IMR-90 (cell line): ENCODE results near the gene SVOPL. TPM values are rescaled to one million over a fixed set of nuclear protein-coding genes. Genes with fewer than 3 reads are reported as not detected.

Experiments used
- ATAC-seq: fragments of 200-7000 bp; cut with Tn5 transposase; 2 replicates; pipeline ENCODE4 v1.9.1; 2020; ENCODE audit warnings: low read depth, mild to moderate bottlenecking, moderate library complexity
- BruUV-seq: library from RNA; stranded (reverse); fragments of 400-500 nt; replicated peaks from 2 replicates; lab custom pipeline; 2021; lab: Mats Ljungman, UMichigan
- CTCF ChIA-PET: fragments of 300-600 bp; formaldehyde crosslinking; extraction: SDS; loops from one replicate; lab custom pipeline; 2021; ENCODE audit warnings: antibody characterized with exemption; lab: Yijun Ruan, JAX
- POLR2A ChIA-PET: fragments of 300-600 bp; sonication (Branson Sonifier 250); formaldehyde crosslinking; loops from one replicate; lab custom pipeline; 2022; ENCODE audit warnings: antibody characterized with exemption; ENCODE audit not compliant: unreplicated experiment; lab: Charles Lee
- DNase-seq: peaks from one replicate; pipeline ENCODE4 v3.0.0; 2013
- H2AFZ ChIP-seq: replicated peaks from 2 replicates; pipeline ENCODE3; 2013; ENCODE audit warnings: low read length, mild to moderate bottlenecking; ENCODE audit not compliant: poor library complexity
- H2AK5ac ChIP-seq: 2 replicates; pipeline ENCODE4 v1.6.1; 2013; ENCODE audit warnings: low read depth, low read length, inconsistent platforms
- H2AK9ac ChIP-seq: replicated peaks from 2 replicates; pipeline ENCODE3; 2013; ENCODE audit warnings: mild to moderate bottlenecking, low read depth, low read length, moderate library complexity; ENCODE audit not compliant: poor library complexity
- H2BK120ac ChIP-seq: 2 replicates; pipeline ENCODE4 v1.6.1; 2013; ENCODE audit warnings: low read depth, low read length, inconsistent platforms
- H2BK15ac ChIP-seq: 3 replicates; pipeline ENCODE4 v1.6.1; 2013; ENCODE audit warnings: low read depth, low read length, inconsistent platforms
- H2BK20ac ChIP-seq: 2 replicates; pipeline ENCODE4 v1.6.1; 2013; ENCODE audit warnings: low read depth, mild to moderate bottlenecking, inconsistent platforms, low read length, moderate library complexity
- H2BK5ac ChIP-seq: 2 replicates; pipeline ENCODE4 v1.6.1; 2013; ENCODE audit warnings: mild to moderate bottlenecking, low read depth, low read length, inconsistent platforms; ENCODE audit not compliant: poor library complexity, severe bottlenecking
- H3K14ac ChIP-seq: replicated peaks from 2 replicates; pipeline ENCODE4 v1.6.1; 2013; ENCODE audit warnings: low read depth, low read length, inconsistent platforms
- H3K18ac ChIP-seq: 2 replicates; pipeline ENCODE4 v1.6.1; 2013; ENCODE audit warnings: low read depth, low read length, control low read depth
- H3K23ac ChIP-seq: 2 replicates; pipeline ENCODE4 v1.6.1; 2013; ENCODE audit warnings: low read depth, low read length, inconsistent platforms
- H3K27ac ChIP-seq: 2 replicates; pipeline ENCODE4 v1.5.1; 2013; ENCODE audit warnings: mild to moderate bottlenecking, control low read depth, low read length; ENCODE audit not compliant: insufficient read depth
- H3K27me3 ChIP-seq: 2 replicates; pipeline ENCODE4 v1.6.1; 2013; ENCODE audit warnings: low read length; ENCODE audit not compliant: control insufficient read depth, insufficient read depth
- H3K36me3 ChIP-seq: 2 replicates; pipeline ENCODE4 v1.6.1; 2013; ENCODE audit warnings: low read length, mixed read lengths; ENCODE audit not compliant: control insufficient read depth, insufficient read depth
- H3K4ac ChIP-seq: 2 replicates; pipeline ENCODE4 v1.6.1; 2013; ENCODE audit warnings: low read depth, low read length, inconsistent platforms
- H3K4me1 ChIP-seq: 2 replicates; pipeline ENCODE4 v1.6.1; 2013; ENCODE audit warnings: low read length, mixed read lengths; ENCODE audit not compliant: control insufficient read depth, insufficient read depth
- H3K4me2 ChIP-seq: 2 replicates; pipeline ENCODE4 v1.6.1; 2013; ENCODE audit warnings: low read depth, mild to moderate bottlenecking, control low read depth, low read length, moderate library complexity
- H3K4me3 ChIP-seq: 2 replicates; pipeline ENCODE4 v1.5.1; 2013; ENCODE audit warnings: low read depth, mild to moderate bottlenecking, control low read depth, low read length, moderate library complexity; ENCODE audit not compliant: insufficient read depth
- H3K56ac ChIP-seq: 2 replicates; pipeline ENCODE4 v1.6.1; 2013; ENCODE audit warnings: low read length, inconsistent platforms; ENCODE audit not compliant: insufficient read depth; ENCODE audit errors: extremely low read depth
- H3K79me1 ChIP-seq, 2 experiments: 2 replicates each; pipeline ENCODE4 v1.6.1; 2013; ENCODE audit warnings: low read length in 2 of 2, inconsistent platforms in 1 of 2, low read depth in 1 of 2
- H3K9ac ChIP-seq: 2 replicates; pipeline ENCODE4 v1.6.1; 2013; ENCODE audit warnings: low read depth, low read length, control low read depth
- H3K9me1 ChIP-seq: 2 replicates; pipeline ENCODE4 v1.6.1; 2013; ENCODE audit warnings: low read length, inconsistent platforms; ENCODE audit not compliant: insufficient read depth
- H3K9me3 ChIP-seq: 2 replicates; pipeline ENCODE4 v1.6.1; 2013; ENCODE audit warnings: low read length; ENCODE audit not compliant: control insufficient read depth, insufficient read depth
- H4K20me1 ChIP-seq: 2 replicates; pipeline ENCODE4 v1.6.1; 2013; ENCODE audit warnings: low read length, inconsistent platforms; ENCODE audit not compliant: insufficient read depth
- H4K5ac ChIP-seq: 2 replicates; pipeline ENCODE4 v1.6.1; 2013; ENCODE audit warnings: mild to moderate bottlenecking, low read depth, low read length, control low read depth
- H4K8ac ChIP-seq, 2 experiments: 2 replicates each; pipeline ENCODE4 v1.6.1; 2013; ENCODE audit warnings: low read depth in 2 of 2, low read length in 2 of 2, control low read depth in 1 of 2, inconsistent platforms in 1 of 2
- H4K91ac ChIP-seq: 2 replicates; pipeline ENCODE4 v1.6.1; 2013; ENCODE audit warnings: low read depth, low read length, inconsistent platforms; ENCODE audit not compliant: insufficient read depth
- BHLHE40 ChIP-seq: fragments of 150-350 bp; IDR thresholded peaks from 2 replicates; pipeline ENCODE4 v1.6.1; 2016; ENCODE audit warnings: mild to moderate bottlenecking, low read depth, low read length
- CEBPB ChIP-seq: IDR thresholded peaks from 2 replicates; pipeline ENCODE4 v1.6.1; 2012; ENCODE audit warnings: low read depth, low read length, improper control_type of control experiment
- FOS ChIP-seq: fragments of 150-350 bp; IDR thresholded peaks from 2 replicates; pipeline ENCODE4 v1.6.1; 2016; ENCODE audit warnings: low read depth, low read length
- MAFK ChIP-seq: IDR thresholded peaks from 2 replicates; pipeline ENCODE4 v1.6.1; 2012; ENCODE audit warnings: low read depth, low read length, improper control_type of control experiment
- MAZ ChIP-seq: IDR thresholded peaks from 2 replicates; pipeline ENCODE4 v1.6.1; 2012; ENCODE audit warnings: low read depth, mild to moderate bottlenecking, low read length, improper control_type of control experiment, moderate library complexity, borderline replicate concordance
- NFE2L2 ChIP-seq: fragments of 150-350 bp; IDR thresholded peaks from 2 replicates; pipeline ENCODE4 v1.6.1; 2016; ENCODE audit warnings: low read depth, mild to moderate bottlenecking, low read length
- SMC3 ChIP-seq: fragments of 150-350 bp; IDR thresholded peaks from 2 replicates; pipeline ENCODE4 v1.6.1; 2016; ENCODE audit warnings: low read depth, mild to moderate bottlenecking, antibody characterized with exemption, low read length, moderate library complexity
- WGBS, 2 experiments: methylation state at CpG; one replicate each; pipeline versions ENCODE4 v1.1.5 to v1.1.7; 2013; ENCODE audit warnings: missing lambda C conversion rate in 2 of 2; ENCODE audit not compliant: insufficient read length in 1 of 2; ENCODE audit errors: extremely low coverage in 2 of 2; 5-methylcytosine and 5-hydroxymethylcytosine counted together
- dilution Hi-C: fragments of 300-500 bp; cut with HindIII; formaldehyde crosslinking; loops from one replicate; pipeline ENCODE4 v1.14.3; 2018; ENCODE audit warnings: low sequenced_read_pairs; ENCODE audit not compliant: unreplicated experiment
- in situ Hi-C: fragments of 300-500 bp; cut with MboI; formaldehyde crosslinking; loops from 3 replicates; pipeline ENCODE4 v1.14.3; 2019; ENCODE audit warnings: low sequenced_read_pairs, inconsistent platforms, mixed read lengths
- intact Hi-C: fragments of 100-400 bp; cut with micrococcal nuclease; formaldehyde crosslinking; loops from 2 replicates; pipeline ENCODE4 v1.10.0; 2022
- polyA plus RNA-seq, 3 experiments: library from polyadenylated mRNA; depleted of rRNA; stranded (reverse); fragments of >200 nt; gene quantifications; 2 replicates each; pipeline ENCODE4 v1.2.3, GENCODE V29; 2012; ENCODE audit warnings: low replicate concordance in 1 of 3
- total RNA-seq: library from RNA; depleted of rRNA; stranded (reverse); fragments of >200 nt; gene quantifications from 2 replicates; pipeline ENCODE4 v1.2.3, GENCODE V29; 2012
- TF ChIP-seq, protein P1 (sequence below): fragments of 150-350 bp; IDR thresholded peaks from 2 replicates; pipeline ENCODE4 v1.6.1; 2017; ENCODE audit warnings: mild to moderate bottlenecking, antibody characterized with exemption, low read length, low read depth
- TF ChIP-seq, protein P2 (sequence below): conservative IDR thresholded peaks from 2 replicates; pipeline ENCODE4 v1.5.1; 2012; ENCODE audit warnings: mild to moderate bottlenecking, low read depth, low read length, improper control_type of control experiment
- TF ChIP-seq, protein P3 (sequence below): fragments of 150-350 bp; IDR thresholded peaks from 2 replicates; pipeline ENCODE4 v1.6.1; 2016; ENCODE audit warnings: low read depth, mild to moderate bottlenecking, low read length, moderate library complexity, borderline replicate concordance

The SVOPL gene
- total and polyA plus RNA-seq, 2 of the 4 experiments (the other 2 are of a cell fraction) = not detected

DNA sequence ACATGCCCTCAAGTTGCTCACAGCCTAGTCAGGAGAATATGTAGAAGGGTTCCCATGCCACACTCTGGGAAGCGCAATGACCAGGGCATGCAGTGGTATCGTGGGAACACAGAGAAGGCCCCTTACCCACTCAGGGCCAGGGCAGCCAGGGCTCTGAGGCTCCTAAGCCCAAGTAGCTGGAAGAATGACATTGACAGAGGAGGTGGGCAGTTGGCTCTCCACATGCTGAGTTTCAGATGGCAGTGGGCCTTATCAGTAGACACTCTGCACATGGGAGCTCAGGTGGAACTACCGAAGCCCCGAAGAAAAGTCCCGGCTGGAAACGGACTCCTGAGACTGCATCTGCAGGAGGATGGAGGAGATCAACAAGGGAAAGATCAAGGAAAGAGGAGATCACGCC, 15.7 kb upstream of the SVOPL start:
- H3K36me3 ChIP-seq = no peaks in the 10 kb centered on the region
- H2AK5ac ChIP-seq = no peak overlapping the region
- H3K27me3 ChIP-seq = no peaks in the 10 kb centered on the region
- no peak overlapping the region for H2AFZ ChIP-seq
- no peak overlapping the region for H4K5ac ChIP-seq
- H3K4me3 ChIP-seq = no peak overlapping the region
- no peak for TF ChIP-seq CEBPB
- TF ChIP-seq SMC3 = no peak
- no peak for TF ChIP-seq MAZ
- TF ChIP-seq, protein P1, sequence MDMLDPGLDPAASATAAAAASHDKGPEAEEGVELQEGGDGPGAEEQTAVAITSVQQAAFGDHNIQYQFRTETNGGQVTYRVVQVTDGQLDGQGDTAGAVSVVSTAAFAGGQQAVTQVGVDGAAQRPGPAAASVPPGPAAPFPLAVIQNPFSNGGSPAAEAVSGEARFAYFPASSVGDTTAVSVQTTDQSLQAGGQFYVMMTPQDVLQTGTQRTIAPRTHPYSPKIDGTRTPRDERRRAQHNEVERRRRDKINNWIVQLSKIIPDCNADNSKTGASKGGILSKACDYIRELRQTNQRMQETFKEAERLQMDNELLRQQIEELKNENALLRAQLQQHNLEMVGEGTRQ = no peak
- TF ChIP-seq NFE2L2 = no peak
- no peak for TF ChIP-seq FOS
- no peak for TF ChIP-seq BHLHE40
- TF ChIP-seq MAFK = no peak
- TF ChIP-seq, protein P2, sequence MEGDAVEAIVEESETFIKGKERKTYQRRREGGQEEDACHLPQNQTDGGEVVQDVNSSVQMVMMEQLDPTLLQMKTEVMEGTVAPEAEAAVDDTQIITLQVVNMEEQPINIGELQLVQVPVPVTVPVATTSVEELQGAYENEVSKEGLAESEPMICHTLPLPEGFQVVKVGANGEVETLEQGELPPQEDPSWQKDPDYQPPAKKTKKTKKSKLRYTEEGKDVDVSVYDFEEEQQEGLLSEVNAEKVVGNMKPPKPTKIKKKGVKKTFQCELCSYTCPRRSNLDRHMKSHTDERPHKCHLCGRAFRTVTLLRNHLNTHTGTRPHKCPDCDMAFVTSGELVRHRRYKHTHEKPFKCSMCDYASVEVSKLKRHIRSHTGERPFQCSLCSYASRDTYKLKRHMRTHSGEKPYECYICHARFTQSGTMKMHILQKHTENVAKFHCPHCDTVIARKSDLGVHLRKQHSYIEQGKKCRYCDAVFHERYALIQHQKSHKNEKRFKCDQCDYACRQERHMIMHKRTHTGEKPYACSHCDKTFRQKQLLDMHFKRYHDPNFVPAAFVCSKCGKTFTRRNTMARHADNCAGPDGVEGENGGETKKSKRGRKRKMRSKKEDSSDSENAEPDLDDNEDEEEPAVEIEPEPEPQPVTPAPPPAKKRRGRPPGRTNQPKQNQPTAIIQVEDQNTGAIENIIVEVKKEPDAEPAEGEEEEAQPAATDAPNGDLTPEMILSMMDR = no peak
- TF ChIP-seq, protein P3, sequence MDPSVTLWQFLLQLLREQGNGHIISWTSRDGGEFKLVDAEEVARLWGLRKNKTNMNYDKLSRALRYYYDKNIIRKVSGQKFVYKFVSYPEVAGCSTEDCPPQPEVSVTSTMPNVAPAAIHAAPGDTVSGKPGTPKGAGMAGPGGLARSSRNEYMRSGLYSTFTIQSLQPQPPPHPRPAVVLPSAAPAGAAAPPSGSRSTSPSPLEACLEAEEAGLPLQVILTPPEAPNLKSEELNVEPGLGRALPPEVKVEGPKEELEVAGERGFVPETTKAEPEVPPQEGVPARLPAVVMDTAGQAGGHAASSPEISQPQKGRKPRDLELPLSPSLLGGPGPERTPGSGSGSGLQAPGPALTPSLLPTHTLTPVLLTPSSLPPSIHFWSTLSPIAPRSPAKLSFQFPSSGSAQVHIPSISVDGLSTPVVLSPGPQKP = no peak
- DNase-seq = no peak
- dilution Hi-C loops (no loop called here), in situ Hi-C loops (no loop called here), intact Hi-C loops (no loop called here)
- no peak overlapping the region for H3K4ac ChIP-seq
- no peak overlapping the region for H3K23ac ChIP-seq
- H4K8ac ChIP-seq = no peak overlapping the region
- no peak overlapping the region for H2BK20ac ChIP-seq
- no peaks in the 10 kb centered on the region for H3K9me1 ChIP-seq
- no peaks in the 10 kb centered on the region for H3K79me1 ChIP-seq
- H3K56ac ChIP-seq = no peak overlapping the region
- H2BK15ac ChIP-seq = no peak overlapping the region
- no peak overlapping the region for H2BK120ac ChIP-seq
- POLR2A ChIA-PET = no interaction called here
- H4K91ac ChIP-seq = no peak overlapping the region
- no peak overlapping the region for H3K9ac ChIP-seq
- H3K4me2 ChIP-seq = no peak overlapping the region
- no peak overlapping the region for H3K27ac ChIP-seq
- CTCF ChIA-PET = no interaction called here
- no TSS peak for BruUV-seq
- H3K18ac ChIP-seq = no peak overlapping the region
- ATAC-seq = no peak
- H3K9me3 ChIP-seq = peaks cover 7% of the 10 kb centered on the region; the same call in 1 of the 2 replicates
- 60% methylated on average over 1 of the region's 7 CpGs; no CpG with 5 or more reads in 1 of the 2 experiments for WGBS, 2 experiments
- no peak overlapping the region for H2BK5ac ChIP-seq
- H2AK9ac ChIP-seq = no peak overlapping the region
- no peak overlapping the region for H3K14ac ChIP-seq
- no peaks in the 10 kb centered on the region for H4K20me1 ChIP-seq
- no peaks in the 10 kb centered on the region for H3K4me1 ChIP-seq
